GM21360 (cell line): ENCODE measurements around the gene CACNA2D4.

ENCODE experiments used
- ATAC-seq: cut with Tn5 transposase; IDR thresholded peaks from one replicate; pipeline ENCODE4 v1.9.1; 2021; ENCODE audit warnings: mild to moderate bottlenecking, moderate library complexity; ENCODE audit not compliant: unreplicated experiment

CACNA2D4 gene

GRCh38 chr12:1896964-1897363 is 21.5 kb downstream of the CACNA2D4 start:
- ATAC-seq = no peak

DNA sequence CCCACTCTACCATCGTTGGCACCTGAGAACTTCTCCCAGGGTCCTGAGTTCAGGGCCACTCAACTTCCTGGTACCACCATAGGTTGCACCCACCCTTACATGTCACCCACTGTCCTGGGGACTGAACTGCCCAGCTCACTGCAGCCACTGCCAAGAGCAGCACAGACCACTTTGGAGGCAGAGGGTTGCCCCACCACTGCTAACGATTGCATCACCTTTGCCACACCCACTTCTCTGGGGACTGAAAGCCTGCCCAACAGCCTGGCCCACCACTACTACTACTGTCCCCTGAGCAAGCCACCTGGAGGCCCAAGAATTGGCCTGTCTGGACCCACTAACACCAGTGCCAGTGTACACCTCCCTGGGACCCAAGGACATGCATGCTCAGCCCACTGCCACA is 27.6 kb downstream of the CACNA2D4 start:
- no peak for ATAC-seq

DNA sequence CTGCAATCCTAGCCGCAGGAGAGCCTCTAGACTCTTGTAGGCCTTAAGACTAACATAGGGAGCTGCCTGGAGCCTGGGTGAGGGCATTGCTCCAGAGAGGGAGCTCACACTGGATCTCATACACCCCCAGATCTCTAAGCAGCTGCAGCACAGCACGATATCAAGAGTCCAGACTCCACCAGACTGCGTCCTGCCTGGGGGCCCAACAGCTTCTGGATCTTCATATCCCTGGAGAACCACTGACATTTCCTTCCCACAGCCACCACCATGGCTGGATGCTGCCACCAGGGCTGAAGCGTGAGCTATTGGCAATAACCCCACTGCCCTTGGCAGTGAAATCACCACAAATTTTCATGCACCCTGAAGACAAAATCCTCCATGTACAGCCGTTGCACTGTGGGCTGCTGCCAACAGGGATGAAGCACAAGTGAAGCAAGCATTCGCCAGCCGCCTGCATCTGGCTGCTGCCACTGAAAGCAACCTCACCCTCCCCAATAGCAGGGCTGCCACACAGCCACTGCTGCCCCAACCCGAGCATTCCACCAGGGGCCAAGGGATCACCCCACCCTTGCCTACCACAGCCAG is 28.2 kb downstream of the CACNA2D4 start:
- no peak for ATAC-seq

DNA sequence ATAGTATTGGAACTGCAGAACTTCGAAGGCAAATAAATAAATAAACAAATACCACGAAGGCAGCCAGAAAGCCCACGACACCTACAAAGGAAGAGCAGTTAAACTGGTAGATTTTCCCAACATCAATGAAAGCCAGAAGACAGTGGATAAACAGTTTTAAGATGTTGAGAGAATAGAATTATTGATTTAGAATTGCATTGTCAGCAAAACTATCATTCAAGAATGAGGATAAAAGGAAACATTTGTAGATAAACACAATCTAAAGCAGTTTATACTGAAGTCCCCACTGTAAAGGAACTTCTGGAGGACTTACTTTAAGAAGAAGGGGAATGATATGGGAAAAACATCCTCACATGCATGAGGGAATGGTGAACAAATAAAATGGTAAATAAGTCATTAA is 29.5 kb downstream of the CACNA2D4 start:
- no peak for ATAC-seq

DNA sequence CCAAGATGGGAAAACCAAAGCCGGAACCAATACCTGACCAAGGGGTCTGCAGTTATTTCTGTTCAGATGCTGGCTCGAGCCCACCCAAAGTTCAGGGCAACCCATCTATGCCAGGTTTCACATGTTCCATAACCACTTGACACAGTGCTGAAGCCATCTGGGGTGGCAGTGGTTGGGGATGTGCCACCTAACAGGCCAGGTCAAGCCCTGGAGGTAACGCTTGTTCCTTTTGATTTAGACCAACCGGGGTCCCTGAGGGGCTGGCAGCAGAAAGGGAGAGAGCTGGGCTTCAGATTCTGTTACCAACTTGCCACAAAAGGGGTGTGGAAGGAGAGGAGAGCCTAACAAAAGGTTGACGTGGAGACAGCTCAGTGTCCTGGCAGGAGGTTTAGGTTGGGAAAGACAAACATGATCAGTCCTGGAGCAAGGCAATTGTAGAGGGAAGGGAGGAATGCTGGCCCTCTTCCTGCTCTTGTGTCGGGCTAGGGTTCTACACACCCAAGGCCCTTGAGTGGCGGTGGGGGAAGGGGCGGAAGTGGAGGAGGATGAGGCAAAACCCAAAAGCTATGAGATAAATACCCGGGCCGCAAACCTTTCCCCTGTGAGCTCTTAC is 31.9 kb downstream of the CACNA2D4 start:
- ATAC-seq = no peak

DNA sequence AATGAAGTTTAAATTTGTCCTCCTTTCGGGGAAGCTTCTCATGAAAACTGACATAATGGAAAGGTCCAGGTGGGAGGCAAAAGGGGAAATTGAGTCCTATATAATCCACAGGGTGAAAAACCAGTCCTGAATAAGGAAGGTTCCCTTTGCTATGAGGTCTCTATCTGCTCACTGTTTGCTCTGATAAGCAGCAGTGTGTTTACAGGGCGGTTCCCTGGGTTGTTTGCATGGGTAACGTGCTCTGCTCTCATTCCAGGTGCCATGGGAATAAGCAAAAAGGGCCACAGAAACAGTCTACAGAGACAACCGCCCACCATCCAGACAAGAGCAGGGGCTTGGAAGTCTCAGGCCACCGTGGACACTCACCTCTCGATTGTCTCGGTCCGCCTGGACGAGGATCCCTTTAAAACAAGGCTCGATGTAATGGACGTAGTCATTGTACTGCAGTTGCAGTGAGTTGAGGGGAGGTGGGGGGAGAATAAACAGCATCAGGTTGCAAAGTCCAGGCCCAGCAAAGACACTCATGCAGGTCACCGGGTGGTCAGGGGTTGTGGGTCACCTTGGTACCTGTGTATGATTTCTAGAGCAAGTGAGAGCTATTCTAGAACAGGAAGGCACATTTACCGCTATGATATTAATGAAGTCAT is 32.7 kb downstream of the CACNA2D4 start:
- ATAC-seq = no peak

- no peak for ATAC-seq
These were observed 33.3 kb downstream of the CACNA2D4 start for GRCh38 chr12:1885082-1885596.

DNA sequence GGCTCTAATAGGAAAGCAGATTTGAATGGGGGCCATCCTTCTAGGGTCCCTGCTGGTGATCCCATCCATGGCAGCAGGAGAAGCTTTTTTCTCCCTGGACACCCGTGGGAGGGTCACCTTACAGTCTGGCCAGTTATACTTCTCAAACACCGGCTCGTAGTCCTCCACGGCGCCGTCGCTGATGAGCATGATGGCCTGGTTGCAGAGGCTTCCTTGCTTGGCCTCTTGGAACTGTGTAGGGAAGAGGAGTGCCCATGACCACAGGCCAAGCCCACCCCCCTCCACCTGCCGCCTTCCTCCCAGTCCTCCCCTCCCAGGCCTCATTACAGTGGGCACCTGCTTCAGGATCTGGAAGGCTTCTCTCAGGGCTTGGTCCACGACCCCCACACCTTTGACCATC is 33.8 kb downstream of the CACNA2D4 start:
- ATAC-seq = no peak

GRCh38 chr12:1883513-1883912 is 34.9 kb downstream of the CACNA2D4 start:
- ATAC-seq = no peak

DNA sequence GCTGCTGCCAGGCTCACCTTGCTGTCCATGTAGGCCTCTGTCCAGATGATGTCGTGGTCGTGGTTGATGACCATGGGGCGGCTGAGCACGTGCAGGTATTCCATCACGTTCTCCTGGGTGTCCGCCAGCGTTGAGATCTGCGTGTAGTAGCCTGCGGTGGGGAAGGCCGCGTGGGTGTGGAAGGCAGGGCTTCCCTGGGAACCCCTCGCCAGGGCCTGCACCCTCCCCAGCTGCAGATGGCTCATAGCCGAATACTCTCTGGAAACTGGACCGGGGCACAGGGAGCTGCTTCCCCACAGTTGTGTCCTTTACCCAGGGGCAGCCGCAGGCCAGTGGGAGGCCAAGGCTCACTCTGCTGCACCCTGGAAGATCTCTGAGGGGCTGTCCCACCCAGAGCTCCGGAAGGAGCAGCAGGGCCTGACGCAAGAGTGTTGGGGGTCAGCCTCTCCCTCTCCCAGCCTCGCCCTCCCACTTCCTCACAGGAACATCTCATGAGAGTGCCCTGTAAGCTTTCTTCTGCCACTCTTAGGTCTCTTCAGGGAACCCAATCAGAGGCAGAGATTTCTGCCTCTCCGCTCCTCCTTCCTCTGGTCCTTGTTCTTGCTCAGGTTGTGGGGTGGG is 35.5 kb downstream of the CACNA2D4 start:
- ATAC-seq = no peak

DNA sequence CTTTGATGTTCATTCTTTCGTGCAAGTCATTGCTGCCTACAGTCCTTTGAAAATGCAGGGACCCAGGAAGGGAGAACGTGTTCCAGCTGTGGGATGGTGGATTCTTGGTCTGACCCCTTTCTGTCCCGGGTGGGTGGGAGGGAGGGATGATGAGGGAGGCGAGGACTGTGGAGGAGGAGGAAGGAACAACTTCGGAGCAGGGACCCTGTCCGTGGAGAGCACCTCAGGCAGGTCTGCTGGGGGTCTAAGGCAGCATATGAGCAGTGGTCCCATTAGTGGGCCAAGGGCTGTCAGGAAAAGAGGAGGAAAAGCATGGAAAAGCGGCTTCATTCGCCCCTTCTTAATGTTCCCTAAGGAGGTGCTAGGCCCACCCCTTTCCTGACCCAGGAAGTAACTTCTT is 36.0 kb downstream of the CACNA2D4 start:
- ATAC-seq = no peak

DNA sequence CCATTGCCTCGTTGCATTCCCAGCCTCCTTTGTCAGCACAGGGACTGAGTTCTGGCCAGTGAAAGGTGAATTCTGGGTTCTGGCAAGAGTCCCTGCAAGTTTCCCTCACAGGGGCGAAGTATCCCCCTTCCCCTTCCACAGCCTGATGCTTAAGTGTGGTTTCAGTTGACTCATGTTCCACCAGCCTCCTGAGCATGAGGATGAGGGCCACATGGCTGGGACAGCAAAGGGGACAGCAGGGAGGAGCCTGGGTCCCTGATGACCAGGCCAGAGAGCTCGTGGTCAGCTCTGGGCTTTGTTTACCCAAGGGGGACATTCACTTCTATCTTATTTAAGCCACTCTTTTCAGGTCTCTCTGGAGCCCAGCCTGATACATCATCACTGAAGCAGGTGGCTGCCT is 36.5 kb downstream of the CACNA2D4 start:
- ATAC-seq = no peak

GRCh38 chr12:1881301-1881700 is 37.2 kb downstream of the CACNA2D4 start:
- ATAC-seq = no peak

DNA sequence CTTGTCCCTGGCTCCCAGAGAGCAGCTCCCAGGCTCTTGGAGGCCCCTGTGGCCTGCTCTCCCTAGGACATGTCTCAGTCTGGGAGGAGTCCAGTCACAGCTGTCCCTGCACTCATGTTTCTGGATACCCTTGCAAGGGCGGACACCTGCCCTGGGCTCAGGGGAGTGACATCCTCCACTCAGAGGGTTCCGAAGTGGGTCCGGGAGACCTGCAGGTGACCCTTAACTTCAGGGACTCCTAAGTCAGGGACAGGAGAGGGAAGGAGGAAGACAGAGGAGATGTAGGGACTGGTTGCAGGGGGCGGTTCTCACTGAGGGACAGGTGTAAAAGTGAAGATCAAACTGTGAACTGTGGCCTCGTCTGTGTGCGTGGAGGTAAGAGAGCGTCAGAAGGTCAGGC is 37.6 kb downstream of the CACNA2D4 start:
- no peak for ATAC-seq

DNA sequence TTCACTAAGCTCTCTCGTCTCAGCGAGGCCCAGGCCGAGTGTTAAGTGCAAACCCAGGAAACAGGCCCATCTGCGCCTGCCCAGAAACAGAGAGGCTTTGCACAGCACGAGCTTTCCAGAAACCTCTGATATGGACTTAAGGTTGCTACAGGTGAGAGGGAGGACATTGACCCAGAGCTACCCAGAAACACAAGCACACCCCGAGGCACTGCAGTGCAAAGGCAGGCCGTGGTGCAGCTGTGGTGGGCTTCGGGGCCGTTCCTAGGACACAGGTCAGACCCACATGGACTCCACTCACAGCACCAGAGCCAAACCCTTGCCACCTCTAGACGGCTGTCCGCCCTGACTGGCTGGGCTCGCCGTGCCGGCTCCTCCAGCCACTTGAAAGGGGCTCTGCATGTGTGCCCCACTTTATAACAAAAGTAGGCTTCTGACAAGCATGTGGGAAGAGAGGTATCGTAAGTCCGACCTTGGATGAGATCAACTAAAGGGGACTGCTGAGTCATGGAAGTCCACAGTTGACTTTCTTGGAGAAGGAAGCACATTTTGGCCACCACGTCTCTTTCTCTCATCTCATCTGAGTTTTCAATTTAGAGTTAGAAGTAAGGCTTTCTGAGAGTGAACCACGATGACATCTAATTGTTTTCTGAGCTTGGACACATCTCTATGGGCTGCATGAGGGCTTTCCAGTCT is 38.2 kb downstream of the CACNA2D4 start:
- no peak for ATAC-seq

DNA sequence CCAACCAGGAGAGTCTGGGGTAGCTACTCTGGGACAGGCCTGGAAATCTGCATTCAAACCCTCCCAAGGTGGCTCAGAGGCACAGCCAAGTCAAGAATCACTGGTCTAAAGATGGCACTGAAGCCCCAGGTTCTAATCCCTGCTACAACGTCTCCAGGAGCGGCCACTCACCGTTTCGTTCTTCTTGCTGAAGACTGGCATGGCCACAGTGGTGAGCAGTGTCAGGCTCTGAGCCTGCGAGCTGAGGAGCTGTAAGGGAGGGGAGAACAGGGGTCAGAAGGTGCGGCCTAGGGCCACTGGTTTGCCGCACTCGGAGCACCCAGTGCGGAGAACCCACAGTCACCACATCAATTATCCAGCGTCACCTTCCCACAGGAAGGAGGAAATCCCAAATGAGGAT is 38.8 kb downstream of the CACNA2D4 start:
- ATAC-seq = no peak

GRCh38 chr12:1878695-1879094 is 39.8 kb downstream of the CACNA2D4 start:
- ATAC-seq = no peak

GRCh38 chr12:1878214-1878613 is 40.2 kb downstream of the CACNA2D4 start:
- ATAC-seq = no peak

DNA sequence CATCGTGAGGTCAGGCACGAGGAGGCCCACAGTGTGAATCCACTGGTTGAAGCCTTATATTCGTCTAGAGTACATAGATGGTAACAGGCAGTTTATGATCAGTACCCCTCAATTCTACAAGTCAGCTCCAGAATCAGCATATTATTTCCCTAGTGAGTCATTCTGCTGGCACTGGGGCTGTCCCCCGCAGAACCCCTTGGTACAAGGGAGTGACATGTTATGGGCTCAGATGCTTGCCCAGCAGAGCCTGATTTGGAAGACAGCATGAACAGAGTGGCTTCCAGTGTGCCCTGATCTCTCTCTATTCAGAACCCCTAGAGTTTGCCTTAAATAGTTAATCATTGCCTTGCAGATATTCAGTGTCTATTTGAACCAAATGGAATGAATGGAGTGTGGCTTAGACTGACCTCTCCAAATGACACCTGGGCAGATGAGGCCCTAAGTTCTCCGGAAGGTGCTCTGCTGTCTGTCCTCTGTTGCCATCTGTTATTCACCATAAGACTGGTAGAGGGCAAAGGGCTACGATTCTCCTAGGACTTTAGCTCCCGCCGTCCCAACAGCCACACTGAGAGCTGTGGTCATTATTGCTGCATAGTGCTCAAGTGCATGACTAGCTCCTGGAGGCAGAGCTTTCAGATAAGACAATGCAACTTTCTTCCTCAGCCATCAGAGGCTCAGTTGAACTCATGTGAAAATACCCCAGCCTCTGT is 41.1 kb downstream of the CACNA2D4 start:
- ATAC-seq = no peak

DNA sequence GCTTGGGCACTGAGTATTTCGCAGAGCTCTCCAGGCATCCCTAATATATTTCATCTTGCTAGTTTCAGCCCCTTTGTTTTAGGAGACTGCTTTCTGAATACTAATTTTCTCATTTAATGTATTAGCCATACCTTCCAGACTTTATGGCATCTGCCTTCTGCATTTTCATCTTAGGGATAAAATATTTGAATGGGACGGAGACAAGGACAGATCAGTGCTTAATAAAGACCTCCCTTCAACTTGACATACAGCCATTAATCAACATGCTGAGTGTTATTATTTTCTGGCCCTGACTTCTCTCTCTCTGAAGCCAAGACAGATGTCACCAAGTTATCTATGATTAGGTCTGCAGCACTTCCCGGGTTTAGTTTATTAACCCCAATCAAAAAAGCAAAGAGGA is 42.4 kb downstream of the CACNA2D4 start:
- no peak for ATAC-seq

DNA sequence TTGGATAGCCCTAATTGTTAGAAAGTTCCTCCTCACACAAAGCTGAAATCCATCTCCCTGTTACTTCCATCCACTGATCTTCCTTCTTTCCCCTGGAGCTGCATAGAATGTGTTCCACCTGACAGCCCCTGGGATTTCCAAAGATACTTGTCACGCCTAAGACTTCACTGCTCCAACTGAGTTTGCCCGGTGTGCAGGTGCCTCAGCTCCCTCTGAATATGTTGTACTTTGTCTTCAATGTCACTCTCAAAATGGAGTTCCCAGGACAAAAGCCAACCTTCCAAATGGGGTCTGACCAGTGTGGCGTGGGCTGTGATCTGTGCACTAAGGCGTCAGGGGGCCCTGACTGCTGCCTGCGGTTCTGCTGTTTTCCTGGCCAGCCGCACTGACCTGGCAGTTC is 42.8 kb downstream of the CACNA2D4 start:
- no peak for ATAC-seq
